ENCODE data around the gene PCBP3. TPM values are rescaled to one million over a fixed set of nuclear protein-coding genes. Genes with fewer than 3 reads are reported as not detected.
"Not testable (repeated sequence)": the region's sequence is repeated elsewhere in the genome, so short reads cannot be mapped to it uniquely, and the experiment has no call there.

The PCBP3 gene
- total and polyA plus RNA-seq, 2 experiments from 2014 or later: 3.4 to 4.3 TPM

DNA sequence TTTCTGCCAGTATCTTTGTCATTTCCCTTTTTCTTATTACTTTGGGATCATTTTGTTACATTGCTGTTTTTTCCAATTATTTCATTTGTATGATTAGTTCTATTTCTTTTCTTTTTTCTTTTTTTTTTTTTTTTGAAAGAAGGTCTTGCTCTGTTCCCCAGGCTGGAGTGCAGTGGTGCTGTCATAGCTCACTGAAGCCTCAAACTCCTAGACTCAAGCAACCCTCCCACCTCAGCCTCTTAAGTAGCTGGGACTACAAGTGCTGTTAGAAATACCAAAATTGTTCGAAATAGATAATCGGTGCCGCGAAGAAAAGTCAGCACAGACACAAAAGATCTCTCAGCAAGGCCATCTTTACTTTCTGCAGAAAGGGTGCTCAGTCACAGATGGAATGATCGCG, 311.4 kb downstream of the PCBP3 start:
- TF ChIP-seq, protein P1, sequence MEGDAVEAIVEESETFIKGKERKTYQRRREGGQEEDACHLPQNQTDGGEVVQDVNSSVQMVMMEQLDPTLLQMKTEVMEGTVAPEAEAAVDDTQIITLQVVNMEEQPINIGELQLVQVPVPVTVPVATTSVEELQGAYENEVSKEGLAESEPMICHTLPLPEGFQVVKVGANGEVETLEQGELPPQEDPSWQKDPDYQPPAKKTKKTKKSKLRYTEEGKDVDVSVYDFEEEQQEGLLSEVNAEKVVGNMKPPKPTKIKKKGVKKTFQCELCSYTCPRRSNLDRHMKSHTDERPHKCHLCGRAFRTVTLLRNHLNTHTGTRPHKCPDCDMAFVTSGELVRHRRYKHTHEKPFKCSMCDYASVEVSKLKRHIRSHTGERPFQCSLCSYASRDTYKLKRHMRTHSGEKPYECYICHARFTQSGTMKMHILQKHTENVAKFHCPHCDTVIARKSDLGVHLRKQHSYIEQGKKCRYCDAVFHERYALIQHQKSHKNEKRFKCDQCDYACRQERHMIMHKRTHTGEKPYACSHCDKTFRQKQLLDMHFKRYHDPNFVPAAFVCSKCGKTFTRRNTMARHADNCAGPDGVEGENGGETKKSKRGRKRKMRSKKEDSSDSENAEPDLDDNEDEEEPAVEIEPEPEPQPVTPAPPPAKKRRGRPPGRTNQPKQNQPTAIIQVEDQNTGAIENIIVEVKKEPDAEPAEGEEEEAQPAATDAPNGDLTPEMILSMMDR (IDR thresholded peaks at IDR 0.05; ENCODE audit: low read depth, low read length): no peak
- no peaks in the 10 kb centered on the region for H3K9me3 ChIP-seq (ENCODE audit: low read depth)
- H3K36me3 ChIP-seq: no peaks in the 10 kb centered on the region
- peaks cover 12% of the 10 kb centered on the region for H3K4me1 ChIP-seq (ENCODE audit: low read depth)
- H3K27ac ChIP-seq: no peak overlapping the region
- no peak overlapping the region for H3K4me3 ChIP-seq
- no peaks in the 10 kb centered on the region for H3K27me3 ChIP-seq
- no peak for DNase-seq (ENCODE audit: low read depth in 1 of 2, low spot score in 1 of 2)

DNA sequence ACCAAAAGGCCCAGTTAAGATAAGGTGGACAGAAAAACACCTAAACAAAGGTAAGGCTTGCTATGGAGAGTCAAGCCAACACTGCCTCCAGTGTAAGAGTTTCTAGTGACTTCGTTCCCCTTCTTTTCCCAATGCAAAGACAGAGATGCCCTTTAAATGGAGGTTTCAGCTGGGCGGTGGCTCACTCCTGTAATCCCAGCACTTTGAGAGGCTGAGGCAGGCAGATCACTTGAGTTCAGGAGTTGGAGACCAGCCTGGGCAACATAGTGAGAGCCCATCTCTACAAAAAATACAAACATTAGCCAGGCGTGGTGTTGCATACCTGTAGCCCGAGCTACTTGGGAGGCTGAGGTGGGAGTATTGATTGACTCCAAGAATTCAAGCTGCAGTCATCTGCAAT, 314.0 kb downstream of the PCBP3 start:
- H3K36me3 ChIP-seq: no peaks in the 10 kb centered on the region
- no peaks in the 10 kb centered on the region for H3K9me3 ChIP-seq (ENCODE audit: low read depth)
- TF ChIP-seq, protein P1 (IDR thresholded peaks at IDR 0.05; ENCODE audit: low read depth, low read length): no peak
- no peak for DNase-seq (ENCODE audit: low read depth in 1 of 2, low spot score in 1 of 2)
- H3K27me3 ChIP-seq: no peaks in the 10 kb centered on the region
- no peak overlapping the region for H3K27ac ChIP-seq
- H3K4me3 ChIP-seq: no peak overlapping the region
- H3K4me1 ChIP-seq (ENCODE audit: low read depth): peaks cover 12% of the 10 kb centered on the region

DNA sequence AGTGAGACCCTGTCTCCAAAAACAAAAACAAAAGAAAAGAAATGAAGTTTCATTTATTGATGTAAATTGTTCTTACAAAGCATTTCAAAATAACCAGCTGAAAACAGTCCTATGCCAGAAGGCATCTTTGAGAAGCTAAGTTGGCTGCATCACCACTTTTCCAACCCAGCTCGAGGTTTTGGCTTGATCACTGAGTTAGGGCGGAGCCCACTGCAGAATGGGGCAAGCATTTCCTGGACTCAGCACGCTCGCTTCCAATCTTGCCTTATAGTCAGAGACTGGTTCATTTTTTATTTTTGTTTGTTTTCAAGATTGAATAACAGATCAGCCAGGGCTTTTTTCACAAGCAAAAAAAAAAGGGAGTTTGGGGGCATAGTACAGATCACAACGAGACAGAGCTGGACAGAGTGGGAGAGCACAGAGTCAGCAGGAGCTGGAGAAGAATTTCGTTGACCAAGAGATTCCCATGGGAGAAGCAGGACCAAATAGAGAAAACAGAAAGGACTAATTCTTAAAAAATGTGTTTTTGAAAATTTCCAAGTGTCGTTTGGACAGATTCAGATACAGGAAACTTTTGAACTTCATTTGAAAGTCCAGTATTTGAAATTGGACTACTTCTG, 314.6 kb downstream of the PCBP3 start:
- peak in 1 of 2 donors; percentile 89 for DNase-seq (ENCODE audit: low read depth in 1 of 2, low spot score in 1 of 2)
- Histone ChIP-seq H3K27ac (no peak overlapping the region), H3K36me3 (no peaks in the 10 kb centered on the region), H3K9me3 (ENCODE audit: low read depth) (no peaks in the 10 kb centered on the region), H3K4me3 (no peak overlapping the region), H3K27me3 (no peaks in the 10 kb centered on the region), H3K4me1 (ENCODE audit: low read depth) (peaks cover 8% of the 10 kb centered on the region)
- TF ChIP-seq, protein P1 (IDR thresholded peaks at IDR 0.05; ENCODE audit: low read depth, low read length): no peak

DNA sequence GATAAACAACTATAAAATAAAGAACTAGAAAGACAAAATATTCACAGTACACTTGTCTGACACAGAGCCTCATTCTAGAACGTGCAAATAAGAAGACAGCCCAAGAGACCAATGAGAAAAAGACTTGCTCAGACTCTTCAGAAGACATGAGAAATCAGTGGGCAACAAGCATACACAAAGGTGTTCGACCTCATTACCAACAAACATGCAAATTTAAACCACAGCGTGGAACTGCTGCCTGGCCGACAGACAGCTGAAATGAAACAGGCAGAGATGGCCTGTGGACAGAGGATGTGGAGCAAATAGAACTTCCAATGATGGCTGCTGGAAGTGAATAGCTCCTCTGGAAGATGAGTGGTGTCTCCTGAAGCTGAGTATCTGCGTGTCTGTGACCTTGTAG, 315.7 kb downstream of the PCBP3 start:
- Histone ChIP-seq H3K27me3 (no peaks in the 10 kb centered on the region), H3K4me1 (ENCODE audit: low read depth) (no peaks in the 10 kb centered on the region), H3K4me3 (no peak overlapping the region), H3K9me3 (ENCODE audit: low read depth) (no peaks in the 10 kb centered on the region), H3K27ac (no peak overlapping the region), H3K36me3 (no peaks in the 10 kb centered on the region)
- DNase-seq (ENCODE audit: low read depth in 1 of 2, low spot score in 1 of 2): no peak
- TF ChIP-seq, protein P1 (IDR thresholded peaks at IDR 0.05; ENCODE audit: low read depth, low read length): no peak

DNA sequence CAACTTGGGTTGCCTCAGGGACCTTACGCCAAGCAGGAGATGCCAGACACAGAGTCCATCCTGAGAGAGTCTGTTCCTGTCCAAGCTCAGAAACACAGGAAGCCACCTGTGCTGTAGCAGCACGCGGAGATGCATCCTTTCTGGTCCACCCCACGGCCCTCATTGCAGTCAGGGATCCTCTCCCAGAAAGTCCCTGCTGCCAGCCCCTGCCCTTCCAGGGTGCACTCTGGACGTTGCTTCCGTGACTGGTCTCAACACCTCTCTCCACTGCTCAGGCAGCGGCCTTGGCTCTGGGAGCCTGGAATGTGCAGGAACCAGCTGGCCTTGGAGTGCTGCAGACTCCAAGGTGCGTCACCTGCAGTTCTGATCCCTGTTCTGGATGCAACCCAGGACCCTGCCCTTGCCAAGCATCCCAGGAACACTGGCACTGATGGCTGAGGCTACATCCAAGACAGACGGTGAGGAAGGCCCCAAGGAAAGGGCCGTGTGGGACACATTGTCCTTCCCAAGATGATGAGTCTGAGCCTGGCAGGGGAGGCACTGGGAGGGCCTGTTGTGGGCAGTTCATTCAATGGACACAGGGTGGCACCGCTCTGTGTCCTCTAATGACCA, 316.4 kb downstream of the PCBP3 start:
- Histone ChIP-seq H3K4me1 (ENCODE audit: low read depth) (no peaks in the 10 kb centered on the region), H3K27me3 (no peaks in the 10 kb centered on the region), H3K4me3 (no peak overlapping the region), H3K36me3 (no peaks in the 10 kb centered on the region), H3K9me3 (ENCODE audit: low read depth) (no peaks in the 10 kb centered on the region), H3K27ac (no peak overlapping the region)
- no peak for DNase-seq (ENCODE audit: low read depth in 1 of 2, low spot score in 1 of 2)
- TF ChIP-seq, protein P1 (IDR thresholded peaks at IDR 0.05; ENCODE audit: low read depth, low read length): no peak

DNA sequence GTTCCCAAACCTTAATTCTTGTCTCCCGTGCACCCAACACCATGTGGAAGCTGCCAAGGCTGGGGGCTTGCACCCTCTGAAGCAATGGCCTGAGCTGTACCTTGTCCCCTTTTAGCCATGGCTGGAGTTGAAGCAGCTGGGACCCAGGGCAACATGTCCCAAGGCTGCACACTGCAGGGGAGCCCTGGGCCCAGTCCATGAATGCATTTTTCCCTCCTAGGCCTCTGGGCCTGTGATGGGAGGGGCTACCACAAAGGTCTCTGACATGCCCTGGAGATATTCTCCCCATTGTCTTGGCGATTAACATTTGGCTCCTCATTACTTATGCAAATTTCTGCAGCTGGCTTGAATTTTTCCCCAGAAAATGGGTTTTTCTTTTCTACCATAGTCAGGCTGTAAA, 317.9 kb downstream of the PCBP3 start:
- not testable (repeated sequence) for H3K4me1 ChIP-seq (ENCODE audit: low read depth); H3K36me3 ChIP-seq; H3K4me3 ChIP-seq; H3K27me3 ChIP-seq; H3K9me3 ChIP-seq (ENCODE audit: low read depth); DNase-seq (ENCODE audit: low read depth in 1 of 2, low spot score in 1 of 2); H3K27ac ChIP-seq
